ENCODE results near the gene ATG4B.

DNA sequence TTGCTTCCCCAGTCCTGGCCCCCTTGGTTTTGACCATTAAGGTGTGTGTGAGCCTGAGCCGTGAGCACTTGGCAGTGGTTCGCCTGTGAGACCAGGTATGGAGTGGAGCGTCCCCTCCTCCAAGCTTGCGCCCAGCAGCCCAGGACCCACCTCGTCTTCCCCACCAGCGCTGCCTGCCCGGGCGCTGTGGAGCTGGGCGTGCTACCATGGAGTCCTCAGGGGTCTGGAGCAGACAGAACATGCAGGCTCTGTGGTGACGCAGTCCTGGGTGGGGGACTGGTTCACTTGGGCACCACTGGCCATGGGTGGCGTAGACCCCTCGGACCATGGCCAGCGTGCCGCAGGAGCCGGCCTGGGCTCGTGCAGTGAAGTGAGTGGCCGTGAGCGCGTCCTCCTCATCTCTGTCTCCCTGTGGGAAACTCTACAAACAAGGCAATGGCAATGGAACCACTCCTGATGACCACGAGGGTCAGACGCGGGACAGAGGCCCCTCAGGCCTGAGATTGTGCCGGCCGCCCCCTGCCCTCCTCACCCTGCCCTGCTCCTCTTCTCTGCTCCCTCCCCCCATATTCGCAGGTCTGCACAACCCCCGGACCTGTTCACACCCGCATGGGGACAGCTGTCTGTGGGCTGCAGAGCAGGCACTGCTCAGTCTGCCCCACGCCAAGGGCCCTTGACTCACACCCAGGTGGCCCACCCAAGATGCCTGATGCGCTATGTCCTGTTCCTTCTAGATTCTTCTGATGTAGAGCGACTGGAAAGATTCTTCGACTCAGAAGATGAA is 34.2 kb downstream of the ATG4B start:
- TF ChIP-seq EP300 (IDR thresholded peaks at IDR 0.05) (no peak), POLR2A (IDR thresholded peaks at IDR 0.05) (no peak), CTCF (IDR thresholded peaks at IDR 0.05) (no peak)
